ENCODE results near the gene FCSK.

The FCSK gene

DNA sequence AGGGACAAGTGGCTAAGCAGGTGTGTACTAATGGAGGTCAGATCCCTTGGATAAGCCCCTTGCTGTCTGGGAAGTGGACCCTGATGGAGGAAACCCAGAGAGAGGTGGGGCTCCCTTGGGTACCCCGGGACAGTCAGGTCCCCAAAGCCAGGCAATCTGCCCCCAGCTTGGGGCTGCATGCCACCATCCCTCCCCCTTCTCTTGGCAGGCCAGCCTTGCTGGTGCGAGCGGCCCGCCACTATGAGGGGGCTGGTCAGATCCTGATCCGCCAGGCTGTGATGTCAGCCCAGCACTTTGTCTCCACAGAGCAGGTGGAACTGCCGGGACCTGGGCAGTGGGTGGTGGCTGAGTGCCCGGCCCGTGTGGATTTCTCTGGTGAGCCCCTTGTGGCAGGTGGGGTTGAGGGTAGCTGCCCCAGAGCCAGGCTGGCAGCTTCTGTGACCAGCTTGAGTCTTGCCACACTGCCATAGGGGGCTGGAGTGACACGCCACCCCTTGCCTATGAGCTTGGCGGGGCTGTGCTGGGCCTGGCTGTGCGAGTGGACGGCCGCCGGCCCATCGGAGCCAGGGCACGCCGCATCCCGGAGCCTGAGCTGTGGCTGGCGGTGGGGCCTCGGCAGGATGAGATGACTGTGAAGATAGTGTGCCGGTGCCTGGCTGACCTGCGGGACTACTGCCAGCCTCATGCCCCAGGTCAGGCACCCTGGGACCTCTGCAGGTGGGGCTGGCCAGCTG is 20.1 kb downstream of the FCSK start:
- in situ Hi-C loops (cut with MboI; ENCODE audit: low pct_unique_long_range_greater_than_20kb, low sequenced_read_pairs, unreplicated experiment) = no loop called here
- TF ChIP-seq, protein P1, sequence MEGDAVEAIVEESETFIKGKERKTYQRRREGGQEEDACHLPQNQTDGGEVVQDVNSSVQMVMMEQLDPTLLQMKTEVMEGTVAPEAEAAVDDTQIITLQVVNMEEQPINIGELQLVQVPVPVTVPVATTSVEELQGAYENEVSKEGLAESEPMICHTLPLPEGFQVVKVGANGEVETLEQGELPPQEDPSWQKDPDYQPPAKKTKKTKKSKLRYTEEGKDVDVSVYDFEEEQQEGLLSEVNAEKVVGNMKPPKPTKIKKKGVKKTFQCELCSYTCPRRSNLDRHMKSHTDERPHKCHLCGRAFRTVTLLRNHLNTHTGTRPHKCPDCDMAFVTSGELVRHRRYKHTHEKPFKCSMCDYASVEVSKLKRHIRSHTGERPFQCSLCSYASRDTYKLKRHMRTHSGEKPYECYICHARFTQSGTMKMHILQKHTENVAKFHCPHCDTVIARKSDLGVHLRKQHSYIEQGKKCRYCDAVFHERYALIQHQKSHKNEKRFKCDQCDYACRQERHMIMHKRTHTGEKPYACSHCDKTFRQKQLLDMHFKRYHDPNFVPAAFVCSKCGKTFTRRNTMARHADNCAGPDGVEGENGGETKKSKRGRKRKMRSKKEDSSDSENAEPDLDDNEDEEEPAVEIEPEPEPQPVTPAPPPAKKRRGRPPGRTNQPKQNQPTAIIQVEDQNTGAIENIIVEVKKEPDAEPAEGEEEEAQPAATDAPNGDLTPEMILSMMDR (IDR thresholded peaks at IDR 0.05; ENCODE audit: extremely low read depth, insufficient read depth, missing control alignments) = no peak
- no peak for DNase-seq (ENCODE audit: low spot score)

DNA sequence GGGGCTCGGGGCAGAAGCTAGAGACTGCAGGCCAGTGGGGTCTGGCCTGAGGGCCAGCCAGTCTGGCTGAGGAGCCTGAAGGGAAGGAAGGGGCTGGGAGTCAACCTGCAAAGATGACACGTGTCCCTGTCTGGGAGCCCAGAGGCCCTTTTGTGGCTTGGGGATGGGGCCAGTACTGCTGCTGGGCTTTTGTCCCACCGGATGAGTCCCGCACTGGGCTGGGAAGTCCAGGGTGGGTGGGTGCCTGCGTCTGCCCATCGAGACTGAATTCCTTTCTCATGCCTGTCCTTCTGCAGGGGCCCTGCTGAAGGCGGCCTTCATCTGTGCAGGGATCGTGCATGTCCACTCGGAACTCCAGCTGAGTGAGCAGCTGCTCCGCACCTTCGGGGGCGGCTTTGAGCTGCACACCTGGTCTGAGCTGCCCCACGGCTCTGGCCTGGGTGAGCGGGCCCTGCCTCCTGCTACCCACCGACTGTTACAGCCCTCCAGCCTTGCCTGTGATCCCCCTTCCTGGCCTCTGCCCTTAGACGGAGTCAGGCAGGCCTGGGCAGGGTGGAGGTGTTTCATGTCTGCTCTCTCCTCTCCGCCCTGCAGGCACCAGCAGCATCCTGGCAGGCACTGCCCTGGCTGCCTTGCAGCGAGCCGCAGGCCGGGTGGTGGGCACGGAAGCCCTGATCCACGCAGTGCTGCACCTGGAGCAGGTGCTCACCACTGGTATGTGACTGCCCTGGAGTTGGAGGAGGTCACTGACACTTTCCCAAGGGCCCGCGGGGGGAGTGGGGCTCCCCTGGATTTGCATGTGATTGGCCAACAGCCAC is 20.9 kb downstream of the FCSK start:
- TF ChIP-seq, protein P1 (IDR thresholded peaks at IDR 0.05; ENCODE audit: extremely low read depth, insufficient read depth, missing control alignments) = no peak
- in situ Hi-C loops (cut with MboI; ENCODE audit: low pct_unique_long_range_greater_than_20kb, low sequenced_read_pairs, unreplicated experiment) = no loop called here
- DNase-seq (ENCODE audit: low spot score) = no peak

DNA sequence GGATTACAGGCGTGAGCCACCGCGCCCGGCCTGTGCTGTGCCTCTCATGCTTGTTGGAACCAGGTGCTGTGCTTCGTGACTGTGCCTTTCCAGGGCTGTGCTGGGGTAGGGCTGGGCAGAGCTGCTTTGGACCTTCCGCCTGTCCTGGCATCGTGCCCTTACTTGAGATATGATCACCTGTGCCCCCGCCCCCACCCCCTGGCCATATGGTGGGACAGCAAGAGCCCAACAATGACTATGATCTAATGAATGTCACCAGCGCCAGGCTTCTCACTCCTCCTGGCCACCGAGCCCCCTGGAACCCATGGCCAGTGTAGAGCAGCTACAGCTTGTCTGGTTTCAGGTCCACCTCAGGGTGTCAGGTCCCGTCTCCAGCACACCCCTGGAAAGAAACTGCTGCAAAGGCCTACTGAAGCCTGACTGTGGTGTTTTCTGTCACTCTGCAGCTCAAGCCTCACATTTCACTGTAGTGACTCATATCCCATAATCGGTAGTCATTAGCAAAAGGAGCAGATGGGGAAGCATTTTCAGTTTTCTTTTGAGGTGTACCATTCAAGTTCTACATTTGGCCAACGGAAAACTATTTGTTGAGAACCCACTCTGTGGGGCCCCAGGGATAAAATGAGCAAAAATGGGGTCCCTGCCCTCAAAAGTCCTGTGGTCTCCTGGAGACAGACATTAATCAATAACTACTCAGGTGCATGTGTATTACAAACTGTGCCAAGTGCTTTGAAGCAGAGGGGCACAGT is 22.1 kb downstream of the FCSK start:
- DNase-seq (ENCODE audit: low spot score) = peak; percentile 98
- TF ChIP-seq, protein P1 (IDR thresholded peaks at IDR 0.05; ENCODE audit: extremely low read depth, insufficient read depth, missing control alignments) = no peak
- in situ Hi-C loops (cut with MboI; ENCODE audit: low pct_unique_long_range_greater_than_20kb, low sequenced_read_pairs, unreplicated experiment) = no loop called here

DNA sequence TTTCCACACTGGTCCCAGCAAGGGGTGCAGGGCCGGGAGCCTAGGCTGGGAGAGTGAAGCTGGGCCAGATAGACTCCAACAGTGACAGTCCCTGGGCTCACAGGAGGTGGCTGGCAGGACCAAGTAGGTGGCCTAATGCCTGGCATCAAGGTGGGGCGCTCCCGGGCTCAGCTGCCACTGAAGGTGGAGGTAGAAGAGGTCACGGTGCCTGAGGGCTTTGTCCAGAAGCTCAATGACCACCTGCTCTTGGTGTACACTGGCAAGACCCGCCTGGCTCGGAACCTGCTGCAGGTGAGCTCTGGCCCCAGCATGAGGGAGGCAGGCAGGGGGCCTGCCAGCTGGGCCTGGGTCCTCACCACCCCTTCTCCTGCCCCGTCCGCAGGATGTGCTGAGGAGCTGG is 23.8 kb downstream of the FCSK start:
- in situ Hi-C loops (cut with MboI; ENCODE audit: low pct_unique_long_range_greater_than_20kb, low sequenced_read_pairs, unreplicated experiment) = no loop called here

DNA sequence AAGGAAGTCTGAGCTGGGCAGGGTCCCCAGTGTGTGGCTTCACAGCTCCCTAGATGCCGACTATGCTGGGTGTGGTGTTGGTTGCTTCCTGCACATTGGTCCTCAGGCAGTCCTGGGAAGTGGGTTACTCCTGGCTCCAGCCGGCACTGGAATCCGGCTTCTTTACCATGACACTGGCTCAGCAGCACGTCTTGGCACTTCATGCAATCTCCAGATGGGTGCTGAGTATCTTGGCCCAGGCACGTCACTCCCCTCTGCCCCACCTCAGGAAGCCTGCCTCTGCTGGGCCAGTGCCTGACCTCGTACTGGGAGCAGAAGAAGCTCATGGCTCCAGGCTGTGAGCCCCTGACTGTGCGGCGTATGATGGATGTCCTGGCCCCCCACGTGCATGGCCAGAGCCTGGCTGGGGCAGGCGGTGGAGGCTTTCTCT is 24.5 kb downstream of the FCSK start:
- TF ChIP-seq, protein P1 (IDR thresholded peaks at IDR 0.05; ENCODE audit: extremely low read depth, insufficient read depth, missing control alignments) = no peak
- no peak for DNase-seq (ENCODE audit: low spot score)
- in situ Hi-C loops (cut with MboI; ENCODE audit: low pct_unique_long_range_greater_than_20kb, low sequenced_read_pairs, unreplicated experiment) = no loop called here

More for the DNA sequence above, 23.8 kb downstream of the FCSK start:
- TF ChIP-seq, protein P1 (IDR thresholded peaks at IDR 0.05; ENCODE audit: extremely low read depth, insufficient read depth, missing control alignments) = no peak
- DNase-seq (ENCODE audit: low spot score) = no peak
